Esophagus squamous epithelium (tissue), 4 donors: ENCODE measurements around the gene P4HA2.

Source experiments
- POLR2A ChIP-seq, 4 donors: fragments of 450-650 bp; IDR thresholded peaks; one replicate each; pipeline ENCODE4 v1.6.1; 2017; ENCODE audit warnings: antibody characterized with exemption in 4 of 4, mild to moderate bottlenecking in 4 of 4, moderate library complexity in 3 of 4
- TF ChIP-seq, protein P1 (sequence below), 6 experiments: fragments of 450-650 bp in 4 of 6; fragments of 200-600 bp in 2 of 6; sonication (generic) in 2 of 6; IDR thresholded peaks; one replicate each; pipeline ENCODE4 v1.5.1; 2016 to 2019; ENCODE audit warnings: antibody characterized with exemption in 6 of 6, mild to moderate bottlenecking in 4 of 6, moderate library complexity in 4 of 6

DNA sequence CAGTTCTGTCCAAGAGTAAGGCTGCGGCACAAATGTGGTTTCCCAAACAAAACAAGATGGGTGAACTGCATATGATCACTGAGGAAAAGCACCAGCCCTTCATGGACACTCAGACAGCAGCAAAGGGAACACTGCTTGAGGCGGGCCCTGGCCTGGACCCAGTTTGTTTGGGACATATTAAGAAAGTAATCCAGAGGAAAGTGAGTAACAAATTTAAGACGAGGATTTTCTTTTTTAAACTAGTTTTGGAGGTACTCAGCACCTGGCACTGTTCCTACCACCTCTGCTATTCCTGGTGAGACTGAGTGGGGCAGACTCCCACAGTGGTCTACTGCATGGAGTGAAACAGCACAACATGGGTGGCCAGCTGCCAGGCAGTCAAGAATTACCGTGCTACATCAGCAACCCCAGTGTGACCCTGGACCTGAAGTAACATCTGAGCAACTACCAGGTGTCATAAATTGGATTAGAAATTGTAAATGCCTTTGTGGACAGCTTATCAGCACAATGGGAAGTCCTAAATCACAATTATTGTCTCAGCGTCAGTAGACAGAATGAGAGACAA is 28.5 kb downstream of the P4HA2 start:
- TF ChIP-seq POLR2A (IDR thresholded peaks at IDR 0.05), result no peak
- TF ChIP-seq, protein P1, sequence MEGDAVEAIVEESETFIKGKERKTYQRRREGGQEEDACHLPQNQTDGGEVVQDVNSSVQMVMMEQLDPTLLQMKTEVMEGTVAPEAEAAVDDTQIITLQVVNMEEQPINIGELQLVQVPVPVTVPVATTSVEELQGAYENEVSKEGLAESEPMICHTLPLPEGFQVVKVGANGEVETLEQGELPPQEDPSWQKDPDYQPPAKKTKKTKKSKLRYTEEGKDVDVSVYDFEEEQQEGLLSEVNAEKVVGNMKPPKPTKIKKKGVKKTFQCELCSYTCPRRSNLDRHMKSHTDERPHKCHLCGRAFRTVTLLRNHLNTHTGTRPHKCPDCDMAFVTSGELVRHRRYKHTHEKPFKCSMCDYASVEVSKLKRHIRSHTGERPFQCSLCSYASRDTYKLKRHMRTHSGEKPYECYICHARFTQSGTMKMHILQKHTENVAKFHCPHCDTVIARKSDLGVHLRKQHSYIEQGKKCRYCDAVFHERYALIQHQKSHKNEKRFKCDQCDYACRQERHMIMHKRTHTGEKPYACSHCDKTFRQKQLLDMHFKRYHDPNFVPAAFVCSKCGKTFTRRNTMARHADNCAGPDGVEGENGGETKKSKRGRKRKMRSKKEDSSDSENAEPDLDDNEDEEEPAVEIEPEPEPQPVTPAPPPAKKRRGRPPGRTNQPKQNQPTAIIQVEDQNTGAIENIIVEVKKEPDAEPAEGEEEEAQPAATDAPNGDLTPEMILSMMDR (IDR thresholded peaks at IDR 0.05), result no peak
